H1 (cell line): ENCODE measurements around the gene EIPR1. TPM values are rescaled to one million over a fixed set of nuclear protein-coding genes. Genes with fewer than 3 reads are reported as not detected.

Experiments used
- BACH1 ChIP-seq: IDR thresholded peaks from 2 replicates; pipeline ENCODE4 v1.6.1; 2012; ENCODE audit warnings: low read length, improper control_type of control experiment
- CEBPB ChIP-seq: IDR thresholded peaks from 2 replicates; pipeline ENCODE4 v1.6.1; 2012; ENCODE audit warnings: low read depth, low read length
- E2F6 ChIP-seq: IDR thresholded peaks from 2 replicates; pipeline ENCODE4 v1.6.1; 2012; ENCODE audit warnings: inconsistent platforms
- EZH2 ChIP-seq: fragments of 200-600 bp; sonication (generic); IDR thresholded peaks from 2 replicates; pipeline ENCODE4 v1.7.1; 2012; ENCODE audit warnings: low read depth, mild to moderate bottlenecking, moderate library complexity, low read length, inconsistent platforms; ENCODE audit not compliant: severe bottlenecking
- polyA plus RNA-seq, 7 experiments: library from polyadenylated mRNA; depleted of rRNA in 3 of 7; stranded (reverse) in 5 of 7; unstranded in 2 of 7; fragments of >200 nt in 5 of 7; fragments of 200-250 nt in 2 of 7; gene quantifications; 1 replicate in 5 of 7; 2 replicates in 1 of 7; 4 replicates in 1 of 7; pipeline versions ENCODE4 v1.2.1 to v1.2.3, GENCODE V29; 2011 to 2013; ENCODE audit warnings: missing spikeins in 2 of 7, mixed read lengths in 2 of 7
- total RNA-seq: library from RNA; stranded (reverse); fragmentation: NEBNext Ultra II Directional; extraction: Animal tissue kit (Norgen Biotek cat#: 25700); gene quantifications from 2 replicates; pipeline ENCODE4 v1.2.1, GENCODE V29; 2021

The EIPR1 gene
- total and polyA plus RNA-seq, 2 of the 8 experiments (the other 6 are each of a cell fraction or from before 2014, with no cell fraction given) = 26.3 to 56.4 TPM

GRCh38 chr2:3289526-3289925, 88.1 kb downstream of the EIPR1 start (continued):
- TF ChIP-seq EZH2 = no peak
- TF ChIP-seq CEBPB = no peak
- no peak for TF ChIP-seq BACH1
- TF ChIP-seq E2F6 = no peak
